Activated T-cell treated with anti-CD3 and anti-CD28 coated beads, Interleukin-2, amount 50 U/mL, for 1 hour (primary cell): ENCODE measurements around the gene UBL4A.
A peak's percentile ranks its signal among the peaks of the same experiment; 100 is the strongest.

ENCODE experiments used
- DNase-seq: peaks from one replicate; pipeline ENCODE4 v3.0.0-alpha.2; 2020

The UBL4A gene

DNA sequence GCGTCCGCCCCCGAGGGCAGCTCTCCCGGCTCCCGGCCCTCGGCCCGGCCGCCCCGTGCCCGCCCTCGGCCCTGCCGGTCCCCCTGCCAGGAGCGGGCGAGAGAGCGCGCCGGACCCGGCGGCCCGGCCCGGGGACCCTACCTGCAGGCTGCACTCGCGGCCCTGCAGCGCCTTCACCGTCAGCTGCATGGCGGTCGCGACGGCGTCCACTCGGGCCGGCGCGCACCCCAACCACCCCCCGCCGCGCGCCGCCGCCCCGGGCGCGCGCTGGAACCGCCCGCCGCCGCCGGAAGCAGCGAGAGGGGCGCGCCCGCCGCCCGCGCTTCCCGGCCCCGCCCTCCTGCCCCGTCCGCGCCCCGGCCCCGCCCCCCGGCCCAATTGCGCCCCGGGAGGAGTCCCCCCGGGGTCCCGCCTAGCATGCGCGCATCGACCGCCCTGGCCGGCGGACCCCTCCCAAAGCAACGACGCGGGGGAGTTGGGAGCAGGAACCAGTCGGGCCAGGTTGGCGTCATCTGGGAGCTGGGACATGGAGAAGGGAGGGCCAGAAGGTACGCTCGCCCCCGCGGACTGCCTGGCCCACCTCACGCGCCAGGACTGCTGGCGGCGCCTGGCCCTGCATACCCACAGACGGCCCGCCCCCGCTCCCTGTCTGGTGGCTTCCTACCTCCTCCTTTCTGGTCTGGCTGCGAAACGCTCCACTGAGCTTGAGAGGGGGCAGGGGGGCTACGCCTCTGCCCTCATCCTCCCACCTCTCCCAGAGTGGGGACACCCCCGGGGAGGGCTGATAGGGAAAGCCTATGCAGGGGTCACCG lies at the start of gene UBL4A:
UBL4A (minus strand) TSS at position 220 of the 812 bp plus-strand sequence; CDS start at position 189, 31 bp downstream.
- peak; percentile 68 for DNase-seq

- no peak for DNase-seq
Observed at GRCh38 chrX:154535892-154536291, 49.5 kb upstream of the UBL4A start.

DNA sequence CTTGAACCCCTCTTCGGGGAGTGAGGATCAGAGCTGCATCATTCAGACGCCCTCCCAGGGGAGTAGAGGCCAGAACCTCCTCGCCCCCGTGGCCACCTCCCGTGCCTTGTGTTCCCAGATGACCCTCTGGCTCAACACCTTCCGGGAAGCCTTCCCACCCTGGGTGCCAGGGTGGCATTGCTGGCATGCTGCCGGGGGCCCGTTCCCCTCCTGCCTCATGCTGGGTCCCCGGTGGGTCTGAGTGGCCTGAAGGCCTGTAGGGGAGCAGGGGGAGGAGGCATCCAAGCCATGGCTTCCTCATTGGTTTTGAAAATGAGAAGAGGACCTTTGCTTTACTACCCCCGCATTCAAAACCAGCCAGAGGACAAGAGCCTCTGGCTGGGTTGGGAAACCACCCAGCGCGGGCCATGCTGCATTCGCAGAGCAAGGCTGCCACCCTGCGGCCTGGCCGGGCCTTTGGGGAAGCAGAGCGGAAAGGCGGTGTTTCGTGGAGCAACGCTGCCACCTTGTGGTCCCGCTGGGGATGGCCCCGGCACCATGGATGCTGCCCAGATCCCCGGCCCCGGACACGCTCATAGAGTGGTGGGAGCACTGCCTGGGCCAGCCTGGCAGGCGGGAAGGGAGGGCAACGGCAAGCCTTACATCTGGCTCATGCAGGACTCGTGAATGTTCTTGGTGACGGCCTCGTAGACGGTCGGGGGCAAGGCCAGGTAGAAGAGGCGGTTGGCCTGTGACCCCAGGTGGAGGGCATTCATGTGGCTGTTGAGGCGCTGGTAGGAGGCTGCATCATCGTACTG lies 48.3 kb upstream of the UBL4A start:
- DNase-seq = peak; percentile 96

DNA sequence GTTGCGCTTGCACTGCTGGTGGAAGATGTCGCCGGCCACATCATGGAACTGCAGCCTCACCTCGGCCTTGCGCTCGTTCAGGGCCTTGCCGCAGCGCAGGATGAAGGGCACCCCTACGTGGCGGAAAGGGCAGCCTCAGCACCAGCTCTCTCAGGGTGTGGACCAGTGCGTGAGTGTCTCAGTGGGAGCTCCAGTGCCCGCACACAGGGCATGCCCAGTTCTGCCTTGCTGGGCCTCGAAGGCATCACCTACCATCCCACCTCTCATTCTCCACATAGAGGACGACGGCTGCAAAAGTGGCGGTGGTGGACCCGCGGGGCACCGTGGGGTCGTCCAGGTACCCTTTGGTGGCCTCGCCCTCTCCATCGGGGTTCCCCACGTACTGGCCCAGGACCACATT lies 46.3 kb upstream of the UBL4A start:
- no peak for DNase-seq

DNA sequence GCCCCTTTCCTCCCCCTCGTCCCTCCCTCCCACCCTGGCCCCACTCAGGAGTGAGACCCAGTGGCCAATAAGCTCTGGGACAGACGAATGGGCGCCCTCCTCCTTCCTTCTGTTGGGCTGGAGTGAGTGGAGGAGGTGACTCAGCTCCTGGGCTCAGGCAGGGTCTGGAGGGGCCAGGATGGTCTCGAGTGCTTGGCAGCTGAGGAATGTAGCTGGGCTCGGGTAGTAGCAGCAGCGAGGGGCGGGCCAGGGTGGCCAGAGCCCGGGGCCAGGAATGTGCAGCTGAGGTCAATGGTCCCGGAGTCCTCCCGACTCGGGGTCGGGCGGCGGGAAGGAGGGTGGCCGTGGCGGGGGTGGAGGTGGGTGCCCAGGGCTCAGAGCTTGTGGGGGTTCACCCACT lies 45.2 kb upstream of the UBL4A start:
- DNase-seq = no peak

GRCh38 chrX:154530286-154530685 lies 43.9 kb upstream of the UBL4A start:
- DNase-seq = no peak

DNA sequence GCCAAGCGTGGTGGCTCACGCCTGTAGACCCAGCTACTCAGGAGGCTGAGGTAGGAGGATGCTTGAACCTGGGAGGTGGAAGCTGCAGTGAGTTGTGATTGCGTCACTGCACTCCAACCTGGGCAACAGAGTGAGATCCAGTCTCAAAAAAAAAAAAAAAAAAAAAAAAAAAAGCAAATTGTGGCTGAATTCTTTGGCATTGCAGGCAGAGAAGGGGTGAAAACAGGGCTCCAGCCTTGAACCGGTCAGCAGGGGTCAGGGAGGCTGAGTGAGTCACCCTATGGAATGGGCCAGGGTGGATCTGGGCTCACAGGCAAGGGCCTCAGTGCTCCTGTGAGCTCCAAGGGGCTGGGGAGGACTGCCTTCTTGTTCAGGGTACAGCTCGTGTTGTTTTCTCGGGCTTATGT lies 42.8 kb upstream of the UBL4A start:
- no peak for DNase-seq

GRCh38 chrX:154526901-154527675 lies 40.7 kb upstream of the UBL4A start:
- peak; percentile 62 for DNase-seq

DNA sequence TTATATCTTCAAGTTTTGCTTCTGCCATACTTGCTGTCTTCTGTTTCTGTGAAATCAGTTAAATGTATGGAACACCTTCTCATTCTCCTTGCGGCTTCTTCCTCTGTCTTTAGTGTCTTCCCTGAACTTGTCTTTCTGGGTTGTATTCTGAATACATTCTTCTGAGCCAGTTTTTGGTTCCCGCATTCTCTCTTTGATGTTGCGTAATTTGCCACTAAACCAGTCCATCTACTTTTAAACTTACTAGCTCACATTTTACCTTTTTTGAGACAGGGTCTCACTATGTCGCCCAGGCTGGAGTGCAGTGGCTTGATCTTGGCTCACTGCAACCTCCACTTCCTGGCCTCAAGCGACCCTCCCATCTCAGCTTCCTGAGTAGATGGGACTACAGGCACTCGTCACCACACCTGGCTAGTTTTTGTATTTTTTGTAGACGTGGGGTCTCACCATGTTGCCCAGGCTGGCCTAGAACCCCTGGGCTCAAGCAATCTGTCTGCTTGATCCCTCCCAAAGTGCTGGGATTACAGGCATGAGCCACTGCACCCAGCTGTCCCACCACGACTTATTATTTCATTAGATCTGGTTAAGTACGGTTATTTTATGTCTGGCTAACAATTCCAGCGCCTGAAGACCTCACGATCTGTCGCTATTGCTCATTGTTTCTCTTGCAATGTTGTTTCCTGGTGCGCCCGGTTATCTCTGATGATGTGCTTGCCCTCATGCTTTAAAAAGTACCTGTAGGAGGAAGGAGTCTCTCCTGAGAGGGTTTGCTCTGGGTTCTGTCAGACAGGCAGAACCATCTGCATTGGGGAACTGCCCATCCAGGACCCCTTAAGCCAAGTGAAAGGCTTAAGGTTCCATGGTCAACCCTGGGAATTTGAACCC lies 39.4 kb upstream of the UBL4A start:
- DNase-seq = no peak

DNA sequence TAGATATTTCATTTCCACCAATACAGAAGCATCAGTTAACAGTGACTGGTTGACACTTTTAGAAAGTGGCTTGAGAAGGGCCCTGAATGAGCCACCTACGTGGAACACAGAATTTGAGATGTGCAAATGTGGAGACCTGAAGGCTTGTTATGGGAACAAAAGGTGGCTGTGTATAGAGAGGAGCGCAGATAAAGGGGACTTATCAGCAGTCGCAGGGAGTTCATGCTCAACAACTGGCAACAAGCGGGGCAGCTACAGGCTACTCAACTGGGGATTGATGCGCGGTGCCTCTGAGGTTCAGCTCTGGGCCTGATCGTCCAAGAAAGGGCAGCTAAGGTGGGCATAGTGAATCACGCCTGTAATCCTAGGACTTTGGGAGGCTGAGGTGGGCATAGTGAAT lies 33.0 kb upstream of the UBL4A start:
- no peak for DNase-seq

- no peak for DNase-seq
Observed at GRCh38 chrX:154517101-154517781, 30.8 kb upstream of the UBL4A start.

- DNase-seq = no peak
Observed at GRCh38 chrX:154516656-154517100, 30.3 kb upstream of the UBL4A start.

DNA sequence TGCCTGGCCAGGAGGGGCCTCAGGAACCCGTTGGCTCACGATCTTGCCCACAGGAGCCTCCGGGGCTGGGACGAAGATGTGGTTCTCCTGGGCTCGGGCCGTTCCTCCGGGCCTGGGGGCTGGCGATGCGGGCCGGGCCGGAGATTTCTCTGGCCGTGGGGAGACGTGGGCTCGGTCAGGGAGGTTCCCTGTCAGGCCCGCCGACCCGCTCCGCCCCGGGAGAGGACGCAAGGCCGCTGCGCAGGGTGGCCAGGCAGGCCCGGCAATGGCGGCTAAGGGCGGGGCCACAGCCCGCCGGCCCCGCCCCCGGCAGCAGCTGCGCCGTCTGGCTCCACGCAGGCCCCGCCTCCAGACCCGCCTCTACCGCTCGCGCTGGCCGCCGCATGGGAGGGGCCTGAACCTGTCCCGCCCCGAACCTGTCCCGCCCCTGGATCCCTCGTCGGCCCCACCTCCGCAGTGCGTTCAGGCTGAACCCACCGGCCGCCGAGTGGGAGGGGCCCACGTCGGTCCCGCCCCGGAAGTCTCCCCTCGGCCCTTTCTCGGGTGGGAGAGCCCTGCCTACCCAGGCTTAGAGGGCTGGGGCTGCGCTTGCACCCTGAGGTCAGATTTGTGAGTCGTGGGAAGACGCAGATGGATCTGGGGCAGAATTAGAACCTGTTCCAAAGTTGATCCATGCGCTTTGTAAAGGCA lies 29.7 kb upstream of the UBL4A start, which contains the start of gene FAM3A:
FAM3A (minus strand) TSS at position 267 of the 690 bp plus-strand sequence. CDS start 460 bp downstream, outside the sequence.
- peak; percentile 94 for DNase-seq

GRCh38 chrX:154515090-154515965 lies 28.9 kb upstream of the UBL4A start:
- no peak for DNase-seq

DNA sequence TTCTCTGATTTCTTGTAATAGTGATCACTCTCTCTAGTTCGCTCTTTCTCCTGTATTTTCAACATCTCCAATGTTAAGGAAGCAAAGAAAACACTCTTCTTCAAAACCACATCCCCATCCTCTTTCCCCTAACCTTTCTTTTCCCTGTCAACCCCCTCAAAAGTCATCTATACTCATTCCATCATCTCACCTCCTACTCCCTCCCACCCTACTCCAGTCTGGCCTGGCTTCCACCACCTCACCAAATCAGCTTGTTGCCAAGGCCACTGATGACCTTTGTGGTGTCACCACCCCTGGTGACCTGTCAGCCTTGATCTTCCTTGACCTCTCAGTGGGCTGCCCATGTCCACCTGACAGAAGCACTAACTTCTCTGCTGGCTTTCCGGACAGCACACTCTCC lies 27.3 kb upstream of the UBL4A start:
- DNase-seq = no peak

DNA sequence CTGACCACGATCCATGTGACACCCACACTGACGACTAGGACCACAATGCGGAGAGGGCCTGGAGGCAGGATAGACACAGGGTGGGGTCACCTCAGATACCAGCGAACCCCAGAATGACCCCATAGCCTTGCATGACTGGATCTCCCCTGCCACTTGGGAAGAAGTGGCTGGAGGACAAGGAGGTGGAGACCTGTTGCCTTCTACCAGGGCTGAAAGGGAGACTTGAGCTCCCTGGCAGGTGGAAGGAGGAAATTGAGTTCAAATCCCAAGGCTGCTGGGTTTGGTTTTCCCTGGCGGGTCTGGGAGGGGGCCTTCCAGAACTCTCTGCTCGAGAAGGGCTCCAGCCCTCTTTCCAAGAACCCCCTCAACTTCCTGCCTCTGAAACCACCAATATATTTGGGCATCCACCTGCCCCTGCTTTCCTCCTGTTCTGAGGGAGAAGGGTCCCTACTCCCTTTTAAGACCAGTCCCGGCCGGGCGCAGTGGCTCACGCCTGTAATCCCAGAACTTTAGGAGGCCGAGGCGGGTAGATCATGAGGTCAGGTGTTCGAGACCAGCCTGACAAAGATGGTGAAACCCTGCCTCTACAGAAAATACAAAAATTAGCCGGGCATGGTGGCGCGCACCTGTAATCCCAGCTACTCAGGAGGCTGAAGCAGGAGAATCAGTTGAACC lies 26.6 kb upstream of the UBL4A start:
- no peak for DNase-seq

DNA sequence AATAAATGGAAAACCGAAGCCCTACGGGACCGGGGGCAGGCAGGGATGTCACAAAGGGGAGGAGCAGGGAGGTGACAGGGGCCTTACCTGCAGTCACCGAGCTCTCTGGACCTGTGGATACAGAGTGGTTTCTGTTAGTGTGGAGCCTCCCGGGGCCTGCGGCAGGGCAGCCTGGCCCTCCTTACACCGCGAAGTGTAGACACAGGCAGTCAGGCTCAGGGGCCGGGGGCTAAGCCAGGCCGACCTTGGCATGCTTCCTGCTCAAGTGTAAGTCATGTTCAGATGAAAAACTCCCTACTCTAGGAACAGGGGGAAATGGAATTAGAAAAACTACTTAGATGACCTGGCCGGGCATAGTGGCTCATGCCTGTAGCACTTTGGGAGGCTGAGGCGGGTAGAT lies 25.3 kb upstream of the UBL4A start:
- DNase-seq = no peak

DNA sequence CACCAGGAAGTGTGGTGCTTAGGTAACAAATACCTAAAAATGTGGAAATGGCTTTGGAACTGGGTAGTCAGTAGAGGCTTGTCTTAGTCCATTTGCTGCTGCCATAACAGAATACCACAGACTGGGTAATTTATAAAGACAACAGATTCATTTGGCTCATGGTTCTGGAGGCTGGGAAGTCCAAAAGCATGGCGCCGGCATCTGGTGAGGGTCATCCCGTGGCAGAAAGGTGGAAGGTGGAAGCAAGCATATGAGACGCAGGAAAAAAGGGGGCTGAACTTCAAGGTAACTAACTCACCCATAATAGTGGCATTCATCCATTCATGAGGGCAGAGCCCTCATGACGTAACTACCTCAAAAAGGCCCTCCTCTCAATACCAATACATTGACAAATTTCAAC lies 23.0 kb upstream of the UBL4A start:
- DNase-seq = no peak

- no peak for DNase-seq
Observed at GRCh38 chrX:154508384-154508745, 21.9 kb upstream of the UBL4A start.
